CD4-positive, alpha-beta memory T cell (primary cell): ENCODE measurements around the gene HDAC4. TPM values are rescaled to one million over a fixed set of nuclear protein-coding genes. Genes with fewer than 3 reads are reported as not detected.

ENCODE experiments used
- CTCF ChIA-PET: fragments of 350-600 bp; sonication (Branson Sonifier 250); formaldehyde crosslinking; loops from one replicate; lab custom pipeline; 2021; ENCODE audit warnings: inconsistent platforms; ENCODE audit not compliant: partially characterized antibody; lab: Charles Lee
- POLR2A ChIA-PET: fragments of 350-600 bp; sonication (Branson Sonifier 250); formaldehyde crosslinking; loops from one replicate; lab custom pipeline; 2021; ENCODE audit not compliant: partially characterized antibody; lab: Charles Lee
- DNase-seq, 5 donors: peaks; one replicate each; pipeline versions ENCODE4 v3.0.0 to v3.0.0-alpha.2; 2020 to 2022; ENCODE audit warnings: mixed read lengths in 1 of 5
- H3K27ac ChIP-seq: one replicate; pipeline ENCODE4 v1.7.0; 2013; ENCODE audit warnings: low read depth, low read length
- H3K27me3 ChIP-seq: 2 replicates; pipeline ENCODE4 v1.7.0; 2013; ENCODE audit warnings: mild to moderate bottlenecking, low read length, moderate library complexity; ENCODE audit not compliant: insufficient read depth
- H3K36me3 ChIP-seq: 2 replicates; pipeline ENCODE4 v1.7.0; 2013; ENCODE audit warnings: mild to moderate bottlenecking, low read length, moderate library complexity; ENCODE audit not compliant: insufficient read depth
- H3K4me1 ChIP-seq: 2 replicates; pipeline ENCODE4 v1.7.0; 2013; ENCODE audit warnings: mild to moderate bottlenecking, low read length, moderate library complexity; ENCODE audit not compliant: insufficient read depth
- H3K4me3 ChIP-seq, 2 donors: one replicate each; pipeline ENCODE4 v1.7.0; 2013; ENCODE audit warnings: low read length in 2 of 2, mild to moderate bottlenecking in 1 of 2
- H3K9me3 ChIP-seq, 2 donors: one replicate each; pipeline ENCODE4 v1.7.0; 2013; ENCODE audit warnings: low read length in 2 of 2, control low read depth in 1 of 2; ENCODE audit not compliant: control insufficient read depth in 1 of 2
- H3K27ac Mint-ChIP-seq, 7 donors: one replicate each; pipeline ENCODE4 v1.8.0; 2020 to 2021; ENCODE audit warnings: mixed read lengths in 7 of 7, mild to moderate bottlenecking in 6 of 7, inconsistent platforms in 3 of 7, moderate library complexity in 3 of 7
- H3K27me3 Mint-ChIP-seq, 2 donors: one replicate each; pipeline ENCODE4 v1.8.0; 2020 to 2021; ENCODE audit warnings: mixed read lengths in 2 of 2
- H3K36me3 Mint-ChIP-seq, 2 donors: one replicate each; pipeline ENCODE4 v1.8.0; 2020 to 2021; ENCODE audit warnings: mixed read lengths in 2 of 2, inconsistent platforms in 1 of 2, mild to moderate bottlenecking in 1 of 2
- H3K4me1 Mint-ChIP-seq, 4 donors: one replicate each; pipeline ENCODE4 v1.8.0; 2020 to 2021; ENCODE audit warnings: mixed read lengths in 4 of 4, mild to moderate bottlenecking in 1 of 4
- H3K4me3 Mint-ChIP-seq, 8 donors: one replicate each; pipeline ENCODE4 v1.8.0; 2020 to 2021; ENCODE audit warnings: mixed read lengths in 8 of 8, mild to moderate bottlenecking in 7 of 8, moderate library complexity in 6 of 8, inconsistent platforms in 3 of 8
- H3K9me3 Mint-ChIP-seq, 8 donors: one replicate each; pipeline ENCODE4 v1.8.0; 2020 to 2021; ENCODE audit warnings: mixed read lengths in 8 of 8, mild to moderate bottlenecking in 5 of 8, inconsistent platforms in 3 of 8, moderate library complexity in 1 of 8
- intact Hi-C: fragments of 100-400 bp; cut with micrococcal nuclease; formaldehyde crosslinking; loops from one replicate; pipeline ENCODE4 v1.15.1; 2023
- polyA plus RNA-seq, 2 donors: library from polyadenylated mRNA; unstranded; fragments of 300-500 nt; fragmentation: Illumina TruSeq; gene quantifications; one replicate each; pipeline ENCODE4 v1.2.3, GENCODE V29; 2021
- total RNA-seq, 2 experiments: library from RNA; stranded (reverse); gene quantifications; one replicate each; pipeline ENCODE4 v1.2.3, GENCODE V29; 2021

Gene HDAC4
- total and polyA plus RNA-seq, 4 experiments from 2014 or later, result 1.4 to 59.7 (median 30.4) TPM

- intact Hi-C loops, result no loop called here
- H3K27ac ChIP-seq, result no peak overlapping the region
- no peak overlapping the region for H3K27ac Mint-ChIP-seq
- H3K4me1 Mint-ChIP-seq, result peaks cover 6 to 20% (median 12%) of the 10 kb centered on the region in 4 donors
- no peaks in the 10 kb centered on the region for H3K36me3 ChIP-seq
- POLR2A ChIA-PET, result no interaction called here
- no peak for DNase-seq
- no peak overlapping the region for H3K4me3 Mint-ChIP-seq
- H3K9me3 Mint-ChIP-seq, result peaks cover 4 to 19% (median 10%) of the 10 kb centered on the region in 8 donors
- no peaks in the 10 kb centered on the region for H3K9me3 ChIP-seq
- H3K4me3 ChIP-seq, result no peak overlapping the region
- H3K27me3 Mint-ChIP-seq, result peaks cover 17 to 19% of the 10 kb centered on the region in 2 donors
- peaks cover 9% of the 10 kb centered on the region for H3K27me3 ChIP-seq
- peaks cover 12% of the 10 kb centered on the region for H3K4me1 ChIP-seq
- CTCF ChIA-PET, result no interaction called here
- no peaks in the 10 kb centered on the region for H3K36me3 Mint-ChIP-seq
Measured at GRCh38 chr2:239436669-239437335, 36.0 kb upstream of the HDAC4 start.

- Histone ChIP-seq H3K27ac (no peak overlapping the region), H3K9me3 (no peaks in the 10 kb centered on the region), H3K4me3 (no peak overlapping the region), H3K4me1 (peaks cover 5% of the 10 kb centered on the region), H3K36me3 (no peaks in the 10 kb centered on the region), H3K27me3 (peaks cover 3% of the 10 kb centered on the region)
- Mint-ChIP-seq H3K9me3 (peaks cover 4 to 19% (median 10%) of the 10 kb centered on the region in 8 donors), H3K27ac (no peak overlapping the region), H3K4me3 (no peak overlapping the region), H3K27me3 (peaks cover 11 to 16% of the 10 kb centered on the region in 2 donors), H3K4me1 (peaks cover 0 to 13% (median 4%) of the 10 kb centered on the region in 4 donors), H3K36me3 (no peaks in the 10 kb centered on the region)
- CTCF ChIA-PET, result no interaction called here
- POLR2A ChIA-PET, result no interaction called here
- no peak for DNase-seq
- intact Hi-C loops, result no loop called here
Measured at GRCh38 chr2:239436076-239436475, 35.3 kb upstream of the HDAC4 start.

- POLR2A ChIA-PET, result no interaction called here
- no peaks in the 10 kb centered on the region for H3K36me3 ChIP-seq
- H3K4me3 ChIP-seq, result no peak overlapping the region
- DNase-seq, result no peak
- H3K27ac Mint-ChIP-seq, result no peak overlapping the region
- peaks cover 0 to 5% (median 0%) of the 10 kb centered on the region in 4 donors for H3K4me1 Mint-ChIP-seq
- no peaks in the 10 kb centered on the region for H3K9me3 ChIP-seq
- no peak overlapping the region for H3K4me3 Mint-ChIP-seq
- H3K36me3 Mint-ChIP-seq, result no peaks in the 10 kb centered on the region
- H3K27me3 ChIP-seq, result no peaks in the 10 kb centered on the region
- no peak overlapping the region for H3K27ac ChIP-seq
- H3K4me1 ChIP-seq, result no peaks in the 10 kb centered on the region
- peaks cover 4 to 19% (median 10%) of the 10 kb centered on the region in 8 donors for H3K9me3 Mint-ChIP-seq
- CTCF ChIA-PET, result no interaction called here
- H3K27me3 Mint-ChIP-seq, result peaks cover 0 to 6% of the 10 kb centered on the region in 2 donors
- intact Hi-C loops, result no loop called here
Measured at GRCh38 chr2:239433777-239434403, 33.1 kb upstream of the HDAC4 start.

GRCh38 chr2:239432174-239432573 lies 31.4 kb upstream of the HDAC4 start:
- ChIA-PET CTCF (no interaction called here), POLR2A (interaction anchor here (1.2 kb wide), 1 partner anchor 11 kb away, joined by 4 read pairs; no protein-coding TSS in a partner anchor)
- Histone ChIP-seq H3K4me1 (no peaks in the 10 kb centered on the region), H3K4me3 (no peak overlapping the region), H3K9me3 (no peaks in the 10 kb centered on the region), H3K36me3 (no peaks in the 10 kb centered on the region), H3K27me3 (no peaks in the 10 kb centered on the region), H3K27ac (no peak overlapping the region)
- H3K9me3 Mint-ChIP-seq, result peaks cover 4 to 19% (median 10%) of the 10 kb centered on the region in 8 donors
- H3K36me3 Mint-ChIP-seq, result no peaks in the 10 kb centered on the region
- intact Hi-C loops, result no loop called here
- peaks cover 0 to 8% of the 10 kb centered on the region in 2 donors for H3K27me3 Mint-ChIP-seq
- no peak for DNase-seq
- H3K27ac Mint-ChIP-seq, result no peak overlapping the region
- peaks cover 0 to 5% (median 0%) of the 10 kb centered on the region in 4 donors for H3K4me1 Mint-ChIP-seq
- no peak overlapping the region for H3K4me3 Mint-ChIP-seq

GRCh38 chr2:239431536-239431935 lies 30.7 kb upstream of the HDAC4 start:
- DNase-seq, result no peak
- intact Hi-C loops, result no loop called here
- Histone ChIP-seq H3K4me3 (no peak overlapping the region), H3K4me1 (no peaks in the 10 kb centered on the region), H3K27me3 (no peaks in the 10 kb centered on the region), H3K36me3 (no peaks in the 10 kb centered on the region), H3K9me3 (no peaks in the 10 kb centered on the region), H3K27ac (no peak overlapping the region)
- peaks cover 4 to 19% (median 10%) of the 10 kb centered on the region in 8 donors for H3K9me3 Mint-ChIP-seq
- H3K36me3 Mint-ChIP-seq, result no peaks in the 10 kb centered on the region
- ChIA-PET POLR2A (interaction anchor here (1.2 kb wide), 1 partner anchor 12 kb away, joined by 4 read pairs; no protein-coding TSS in a partner anchor), CTCF (no interaction called here)
- H3K4me3 Mint-ChIP-seq, result no peak overlapping the region
- H3K27me3 Mint-ChIP-seq, result peaks cover 0 to 5% of the 10 kb centered on the region in 2 donors
- peaks cover 0 to 5% (median 0%) of the 10 kb centered on the region in 4 donors for H3K4me1 Mint-ChIP-seq
- H3K27ac Mint-ChIP-seq, result no peak overlapping the region

- H3K36me3 ChIP-seq, result no peaks in the 10 kb centered on the region
- Mint-ChIP-seq H3K36me3 (no peaks in the 10 kb centered on the region), H3K27ac (no peak overlapping the region), H3K4me1 (peaks cover 0 to 5% (median 0%) of the 10 kb centered on the region in 4 donors), H3K27me3 (peaks cover 0 to 4% of the 10 kb centered on the region in 2 donors), H3K9me3 (peaks cover 4 to 19% (median 9%) of the 10 kb centered on the region in 8 donors), H3K4me3 (no peak overlapping the region)
- H3K4me1 ChIP-seq, result no peaks in the 10 kb centered on the region
- no peak overlapping the region for H3K27ac ChIP-seq
- H3K27me3 ChIP-seq, result no peaks in the 10 kb centered on the region
- no peaks in the 10 kb centered on the region for H3K9me3 ChIP-seq
- H3K4me3 ChIP-seq, result no peak overlapping the region
- CTCF ChIA-PET, result no interaction called here
- DNase-seq, result no peak
- intact Hi-C loops, result no loop called here
- POLR2A ChIA-PET, result no interaction called here
Measured at GRCh38 chr2:239429473-239430350, 28.9 kb upstream of the HDAC4 start.

- Histone ChIP-seq H3K27me3 (no peaks in the 10 kb centered on the region), H3K4me1 (no peaks in the 10 kb centered on the region), H3K4me3 (no peak overlapping the region), H3K9me3 (no peaks in the 10 kb centered on the region), H3K27ac (no peak overlapping the region), H3K36me3 (no peaks in the 10 kb centered on the region)
- H3K9me3 Mint-ChIP-seq, result no peaks in the 10 kb centered on the region
- ChIA-PET CTCF (no interaction called here), POLR2A (no interaction called here)
- H3K27me3 Mint-ChIP-seq, result peaks cover 0 to 2% of the 10 kb centered on the region in 2 donors
- DNase-seq, result no peak
- no peak overlapping the region for H3K4me3 Mint-ChIP-seq
- H3K27ac Mint-ChIP-seq, result no peak overlapping the region
- H3K4me1 Mint-ChIP-seq, result no peaks in the 10 kb centered on the region
- H3K36me3 Mint-ChIP-seq, result no peaks in the 10 kb centered on the region
- intact Hi-C loops, result no loop called here
Measured at GRCh38 chr2:239425631-239426030, 24.8 kb upstream of the HDAC4 start.
